D721Med (cell line): ENCODE results near the gene DLX5.

Source experiments
- DNase-seq: peaks from one replicate; pipeline ENCODE4 v3.0.0; 2011; ENCODE audit warnings: low spot score; ENCODE audit not compliant: insufficient read length
- FAIRE-seq: peaks from 2 replicates; lab custom pipeline; 2011; peaks lifted over from hg19 to GRCh38; lab: Jason Lieb, UNC
- TF ChIP-seq, protein P1 (sequence below): IDR thresholded peaks from 2 replicates; pipeline ENCODE4 v1.5.1; 2012; ENCODE audit warnings: mild to moderate bottlenecking, control low read depth; ENCODE audit not compliant: insufficient read depth; ENCODE audit errors: missing control alignments

The DLX5 gene

DNA sequence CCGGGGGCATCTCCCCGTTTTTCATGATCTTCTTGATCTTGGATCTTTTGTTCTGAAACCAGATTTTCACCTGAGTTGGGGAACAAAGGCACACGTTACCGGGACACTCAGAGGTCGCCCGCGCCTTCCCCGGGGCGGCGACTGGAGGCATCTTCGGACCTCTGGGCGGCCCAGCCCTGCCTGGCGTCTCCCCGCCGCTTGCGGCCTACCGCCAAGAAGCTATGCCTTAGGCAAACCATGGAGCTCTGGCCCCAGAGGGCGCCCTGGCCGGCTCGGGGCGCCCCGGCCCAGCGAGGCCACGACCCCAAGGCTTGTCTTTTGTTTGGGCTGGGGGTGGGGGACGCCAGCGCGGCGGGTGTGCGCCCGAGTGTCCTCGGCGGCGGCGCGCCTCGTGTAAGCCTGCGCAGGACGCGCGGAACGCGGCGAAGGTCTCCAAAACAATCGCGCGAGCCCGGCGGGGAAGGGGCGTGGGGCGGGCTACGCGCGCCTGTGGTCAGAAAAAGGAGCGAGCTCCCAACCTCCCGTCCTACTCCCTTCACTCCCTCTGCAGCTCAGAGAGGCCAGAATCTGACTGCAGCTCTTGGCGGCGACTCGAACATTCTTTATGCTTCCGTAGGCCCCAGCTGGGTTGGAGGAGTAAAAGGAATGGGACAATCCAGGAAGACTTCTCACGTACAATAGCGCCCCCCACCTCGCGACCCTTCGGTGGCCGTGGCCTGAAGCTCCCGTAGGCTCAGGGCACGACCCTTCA is 3.5 kb downstream of the DLX5 start:
- no peak for DNase-seq
- no peak for FAIRE-seq
- TF ChIP-seq, protein P1, sequence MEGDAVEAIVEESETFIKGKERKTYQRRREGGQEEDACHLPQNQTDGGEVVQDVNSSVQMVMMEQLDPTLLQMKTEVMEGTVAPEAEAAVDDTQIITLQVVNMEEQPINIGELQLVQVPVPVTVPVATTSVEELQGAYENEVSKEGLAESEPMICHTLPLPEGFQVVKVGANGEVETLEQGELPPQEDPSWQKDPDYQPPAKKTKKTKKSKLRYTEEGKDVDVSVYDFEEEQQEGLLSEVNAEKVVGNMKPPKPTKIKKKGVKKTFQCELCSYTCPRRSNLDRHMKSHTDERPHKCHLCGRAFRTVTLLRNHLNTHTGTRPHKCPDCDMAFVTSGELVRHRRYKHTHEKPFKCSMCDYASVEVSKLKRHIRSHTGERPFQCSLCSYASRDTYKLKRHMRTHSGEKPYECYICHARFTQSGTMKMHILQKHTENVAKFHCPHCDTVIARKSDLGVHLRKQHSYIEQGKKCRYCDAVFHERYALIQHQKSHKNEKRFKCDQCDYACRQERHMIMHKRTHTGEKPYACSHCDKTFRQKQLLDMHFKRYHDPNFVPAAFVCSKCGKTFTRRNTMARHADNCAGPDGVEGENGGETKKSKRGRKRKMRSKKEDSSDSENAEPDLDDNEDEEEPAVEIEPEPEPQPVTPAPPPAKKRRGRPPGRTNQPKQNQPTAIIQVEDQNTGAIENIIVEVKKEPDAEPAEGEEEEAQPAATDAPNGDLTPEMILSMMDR = no peak

DNA sequence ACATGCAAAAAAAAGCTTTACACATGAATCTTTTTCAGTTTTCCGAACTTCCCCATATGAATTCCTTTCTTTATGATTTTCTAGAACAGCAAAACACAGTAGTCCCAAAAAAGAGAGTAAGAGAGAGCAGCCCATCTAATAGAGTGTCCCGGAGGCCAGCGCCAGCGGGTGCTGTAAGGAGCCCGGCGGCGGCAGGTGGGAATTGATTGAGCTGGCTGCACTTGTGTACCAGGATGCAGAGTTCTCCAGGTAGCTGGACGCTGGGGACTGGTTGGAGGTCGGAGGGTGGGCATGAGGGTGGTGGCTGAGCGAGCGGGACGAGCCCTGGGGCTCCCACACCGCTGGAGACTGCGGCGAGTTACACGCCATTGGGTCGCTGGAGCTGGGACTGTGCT is 4.0 kb downstream of the DLX5 start:
- FAIRE-seq (no peak), DNase-seq (no peak)
- TF ChIP-seq, protein P1 = no peak

DNA sequence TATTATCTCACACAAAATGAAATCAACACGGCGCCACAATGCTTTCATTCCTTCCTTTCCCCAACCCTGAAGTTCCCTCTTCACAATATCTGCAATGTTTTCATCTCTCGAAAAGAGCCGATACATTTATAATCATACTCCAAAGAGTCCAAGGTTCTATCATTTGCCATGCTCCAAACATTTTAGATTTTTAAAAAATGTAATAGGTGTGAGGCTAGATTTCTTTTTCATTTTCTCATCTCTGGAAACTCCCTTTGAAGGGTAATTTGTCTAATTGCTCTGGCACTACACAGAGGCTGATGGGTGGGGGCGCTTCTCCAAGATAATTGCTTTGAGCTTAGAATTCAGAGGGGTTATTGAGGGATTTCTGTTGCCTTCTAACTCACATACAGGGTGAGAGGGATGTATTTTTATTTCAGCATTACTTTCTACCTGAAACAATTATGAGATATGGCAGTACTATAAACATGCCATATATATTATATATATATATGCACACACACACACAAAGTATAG is 4.9 kb downstream of the DLX5 start:
- FAIRE-seq (no peak), DNase-seq (no peak)
- TF ChIP-seq, protein P1 = no peak

DNA sequence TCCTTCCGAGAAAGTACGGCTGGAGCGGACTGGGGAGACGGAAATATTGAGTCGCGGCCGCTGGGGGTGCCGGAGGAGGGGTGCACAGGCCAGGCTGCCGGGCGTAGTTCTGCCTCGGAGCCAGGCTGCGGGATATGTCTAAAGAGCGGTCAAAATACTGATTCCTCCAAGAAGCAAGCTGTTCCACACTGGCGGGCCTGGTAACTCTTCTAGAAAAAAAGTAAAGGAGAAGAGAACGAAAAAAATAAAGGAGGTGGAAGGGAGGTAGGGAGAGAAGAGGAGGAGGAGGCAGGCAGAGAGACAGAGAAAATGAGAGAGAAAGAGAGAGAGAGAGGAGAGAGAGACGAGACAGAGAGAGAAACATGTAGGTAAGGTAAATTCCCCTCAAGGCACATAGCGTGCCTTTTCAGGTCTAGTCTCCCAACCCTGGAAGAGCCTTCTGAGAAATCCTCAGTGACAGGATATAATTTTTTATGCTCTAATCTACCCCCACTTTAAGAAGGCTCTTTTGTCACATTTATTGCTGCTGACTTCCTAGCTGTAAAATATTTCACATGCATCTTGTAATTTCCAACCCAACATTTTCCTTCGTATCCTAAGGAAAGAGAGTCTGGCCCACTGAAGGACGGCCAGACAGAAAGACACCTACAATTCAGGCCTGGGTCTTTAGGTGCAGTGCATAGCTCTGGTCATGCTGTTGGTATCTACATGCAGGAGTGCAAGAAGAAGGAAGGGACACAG is 5.7 kb downstream of the DLX5 start:
- DNase-seq (no peak), FAIRE-seq (no peak)
- TF ChIP-seq, protein P1 = no peak

DNA sequence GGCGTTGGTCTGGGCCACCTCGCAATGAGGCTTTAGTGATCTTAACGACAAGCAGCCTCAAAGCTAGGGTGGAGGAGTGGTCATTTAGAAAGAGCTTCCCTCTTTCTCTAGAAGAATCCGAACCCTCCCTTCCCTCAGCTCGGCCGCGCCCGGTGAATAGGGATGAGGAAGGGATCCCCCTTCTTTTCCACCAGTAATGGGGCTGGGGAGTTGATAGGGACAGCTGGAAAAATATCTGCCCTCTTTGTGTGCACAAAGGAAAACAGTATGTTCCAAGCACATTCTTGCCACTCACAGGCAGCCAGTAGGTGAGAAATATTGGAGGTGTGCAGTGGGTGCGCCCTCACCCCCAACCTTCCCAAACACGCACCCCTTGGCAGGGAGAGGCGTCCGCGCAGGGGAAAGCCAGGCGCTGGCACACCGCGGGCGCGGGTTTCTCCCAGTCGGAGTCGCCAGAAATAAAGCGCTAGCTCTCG is 6.5 kb downstream of the DLX5 start:
- FAIRE-seq = no peak
- TF ChIP-seq, protein P1 = no peak
- no peak for DNase-seq

DNA sequence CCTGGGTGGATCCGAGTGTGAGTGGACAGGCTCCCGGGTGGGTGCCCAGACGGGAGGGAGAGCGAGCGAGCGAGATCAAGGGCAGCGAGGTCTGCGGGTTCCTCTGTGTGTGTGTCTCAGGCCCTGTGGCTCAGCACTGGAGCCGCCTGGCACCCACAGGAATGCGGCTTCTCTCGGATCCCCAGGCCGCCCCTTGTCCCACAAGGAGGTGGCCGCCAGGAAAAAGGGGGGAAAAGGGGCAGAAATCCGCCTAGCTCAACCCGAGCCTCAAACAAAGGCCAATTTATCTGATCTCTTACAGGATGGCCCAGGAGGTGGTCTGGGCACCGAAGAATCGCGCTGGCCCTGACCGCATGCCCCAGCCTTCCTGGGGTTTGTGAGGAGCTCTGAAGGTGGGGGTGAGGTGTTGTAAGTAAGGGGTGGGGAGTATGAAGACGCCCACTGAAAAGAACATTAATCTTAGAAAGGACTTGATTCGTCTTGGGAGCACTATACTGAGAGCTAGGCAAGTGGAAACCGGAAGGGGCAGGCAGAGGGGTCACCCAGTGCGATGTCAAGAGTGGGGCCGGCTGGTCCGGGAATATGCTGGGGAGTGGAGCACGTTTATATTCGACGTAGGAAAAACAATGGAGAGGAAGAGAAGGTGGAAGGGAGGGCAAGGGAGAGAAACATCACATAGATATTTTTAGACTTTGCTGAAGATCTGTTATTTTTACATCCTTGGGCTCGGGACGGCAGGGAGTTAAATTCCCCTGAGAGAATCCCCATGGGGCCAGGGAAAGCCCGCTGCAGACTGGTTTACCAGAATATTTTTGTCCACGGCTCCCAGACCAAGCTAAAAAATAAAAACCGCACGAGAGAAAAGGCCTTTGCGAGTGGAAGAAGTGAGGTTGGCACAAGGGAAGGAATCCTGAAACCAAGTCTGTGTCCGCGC is 7.2 kb downstream of the DLX5 start:
- TF ChIP-seq, protein P1 = no peak
- DNase-seq (no peak), FAIRE-seq (no peak)
